ENCODE measurements around the gene RPS27A. TPM values are rescaled to one million over a fixed set of nuclear protein-coding genes. Genes with fewer than 3 reads are reported as not detected.
"Not testable (repeated sequence)": the region's sequence is repeated elsewhere in the genome, so short reads cannot be mapped to it uniquely, and the experiment has no call there.

Gene RPS27A
- total RNA-seq, 2 experiments from 2014 or later, result 1,372 to 1,402 TPM

DNA sequence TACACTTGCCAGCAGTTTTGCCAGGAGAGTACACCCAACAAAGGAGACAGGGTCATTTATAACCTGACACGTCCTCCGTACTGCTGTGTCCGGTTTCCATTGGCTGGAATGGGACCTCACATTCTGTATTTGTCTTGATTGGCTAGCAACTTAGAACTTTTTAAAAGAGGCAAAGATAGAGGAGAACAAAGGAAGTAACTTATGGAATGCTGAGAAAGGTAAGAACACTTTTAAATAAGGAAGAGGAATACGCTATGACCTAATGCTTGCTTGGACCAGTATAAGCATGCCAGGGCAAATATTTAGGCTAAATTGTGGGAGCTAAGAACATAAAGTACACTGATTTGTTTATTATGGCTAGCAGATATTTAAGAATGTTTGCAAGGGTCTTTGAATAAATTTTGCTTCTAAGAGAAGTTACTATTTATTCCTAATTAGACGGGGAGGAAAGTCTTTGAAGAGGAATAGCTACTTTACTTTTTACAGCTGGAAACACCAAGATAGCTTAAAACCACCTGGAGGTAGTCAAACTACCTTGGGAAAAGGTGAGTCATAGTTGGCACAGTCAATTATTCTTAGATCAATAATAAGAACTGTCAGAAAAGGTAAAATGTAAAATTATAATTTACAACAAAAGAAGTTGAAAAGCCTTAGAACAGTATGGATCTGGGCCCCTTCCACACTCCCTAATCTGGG, 48.5 kb downstream of the RPS27A start:
- H3K27me3 Mint-ChIP-seq, DNase-seq, CTCF ChIA-PET, H3K9me3 Mint-ChIP-seq, H3K27ac Mint-ChIP-seq, H3K36me3 Mint-ChIP-seq: not testable (repeated sequence)
- POLR2A ChIA-PET, result interaction anchor here (0.8 kb wide), 1 partner anchor 11 kb away, joined by 3 read pairs; no protein-coding TSS in a partner anchor
- intact Hi-C loops (cut with micrococcal nuclease), result loop anchor here (5.0 kb wide), 3 partner anchors 49 to 236 kb away; partner anchors contain the start of genes CCDC88A, CFAP36, CLHC1 and RPS27A
- Mint-ChIP-seq H3K4me1 (ENCODE audit: low read depth) (peaks cover 22% of the 10 kb centered on the region), H3K4me3 (peak overlapping the region; percentile 41)

DNA sequence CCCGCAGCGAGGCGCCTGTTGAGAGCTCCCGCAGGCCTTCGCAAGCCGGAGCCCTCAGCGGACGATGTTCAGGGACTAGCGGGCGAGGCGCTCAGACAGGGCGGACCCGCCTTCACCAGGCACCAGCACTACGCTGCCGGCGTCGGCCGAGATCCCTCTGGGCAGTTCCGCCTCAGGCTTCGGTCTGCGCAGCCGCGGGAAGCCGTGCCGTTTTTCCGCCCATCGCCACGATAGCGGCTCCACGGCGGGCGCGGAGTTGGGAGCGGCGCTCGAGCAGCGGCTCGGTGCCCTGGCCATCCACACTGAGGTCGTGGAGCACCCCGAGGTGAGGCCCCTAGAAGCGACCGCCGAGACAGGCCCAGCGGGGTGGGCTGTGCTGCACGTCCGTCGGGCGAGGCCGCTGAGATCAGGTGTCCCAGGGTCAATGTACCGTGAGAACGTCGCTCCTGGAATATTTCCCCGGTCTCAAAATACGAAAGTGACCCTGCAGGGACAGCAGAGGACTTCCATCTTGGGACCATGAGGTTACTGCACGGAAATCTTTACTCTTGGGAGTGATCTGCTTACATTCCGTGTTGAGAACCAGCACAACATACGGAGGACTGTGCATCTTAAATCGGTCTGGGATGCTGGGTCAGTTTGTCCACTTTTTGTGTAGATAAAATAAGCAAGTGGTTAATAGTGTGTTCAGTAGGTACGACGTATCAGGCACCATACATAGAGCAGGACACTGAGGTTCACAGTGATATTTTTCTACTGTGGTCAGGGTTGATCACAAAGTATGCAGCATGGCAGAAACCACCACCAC, 49.8 kb downstream of the RPS27A start:
- Mint-ChIP-seq H3K4me3 (peak overlapping the region; percentile 84), H3K27ac (peak overlapping the region; percentile 91), H3K27me3 (no peaks in the 10 kb centered on the region), H3K9me3 (no peaks in the 10 kb centered on the region), H3K4me1 (ENCODE audit: low read depth) (peaks cover 22% of the 10 kb centered on the region), H3K36me3 (no peaks in the 10 kb centered on the region)
- ChIA-PET POLR2A (interaction anchor here (0.8 kb wide), 1 partner anchor 12 kb away, joined by 3 read pairs; no protein-coding TSS in a partner anchor), CTCF (no interaction called here)
- peak; percentile 90 for DNase-seq
- intact Hi-C loops (cut with micrococcal nuclease), result loop anchor here (5.0 kb wide), 3 partner anchors 50 to 235 kb away; partner anchors contain the start of genes CCDC88A, CFAP36, CLHC1 and RPS27A

DNA sequence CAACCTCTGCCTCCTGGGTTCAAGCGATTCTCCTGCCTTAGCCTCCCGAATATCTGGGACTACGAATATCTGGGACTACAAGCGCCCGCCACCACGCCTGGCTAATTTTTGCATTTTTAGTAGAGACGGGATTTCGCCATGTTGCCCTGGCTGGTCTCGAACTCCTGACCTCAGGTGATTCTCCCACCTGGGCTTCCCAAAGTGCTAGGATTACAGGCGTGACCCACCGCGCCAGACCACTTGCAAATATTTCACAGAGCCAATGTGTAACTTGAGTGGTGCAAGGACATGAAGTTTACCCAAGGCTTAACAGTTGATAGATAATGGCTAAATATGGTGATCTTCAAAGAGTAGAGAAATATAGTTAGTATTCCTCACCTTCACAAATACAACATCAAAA, 50.6 kb downstream of the RPS27A start:
- H3K9me3 Mint-ChIP-seq, result no peaks in the 10 kb centered on the region
- no peaks in the 10 kb centered on the region for H3K36me3 Mint-ChIP-seq
- DNase-seq, result no peak
- peak overlapping the region; percentile 0 for H3K4me3 Mint-ChIP-seq
- H3K4me1 Mint-ChIP-seq (ENCODE audit: low read depth), result peaks cover 22% of the 10 kb centered on the region
- no peaks in the 10 kb centered on the region for H3K27me3 Mint-ChIP-seq
- ChIA-PET POLR2A (no interaction called here), CTCF (no interaction called here)
- no peak overlapping the region for H3K27ac Mint-ChIP-seq
- intact Hi-C loops (cut with micrococcal nuclease), result loop anchor here (5.0 kb wide), 3 partner anchors 51 to 234 kb away; partner anchors contain the start of genes CCDC88A, CFAP36, CLHC1 and RPS27A

Other genes starting within 250 kb of the RPS27A start
- 10 to 100 TPM; 96.7 to 97.5 TPM for gene RTN4, start 182.2 kb upstream of the RPS27A start, total RNA-seq
- 1 to 10 TPM; 5.5 to 7.5 TPM for gene CLHC1, start 395 bp upstream of the RPS27A start, total RNA-seq
- gene MTIF2, start 36.5 kb downstream of the RPS27A start, total RNA-seq, result 10 to 100 TPM; 42.7 to 43.2 TPM
- gene CCDC88A, start 187.2 kb downstream of the RPS27A start, total RNA-seq, result 10 to 100 TPM; 13.2 to 14.1 TPM

Data from activated CD4-positive, alpha-beta memory T cell treated with anti-CD3 and anti-CD28 coated beads for 36 hours (primary cell).